HG03432 (cell line): ENCODE results near the gene KCNG3.
A peak's percentile ranks its signal among the peaks of the same experiment; 100 is the strongest.

Source experiments
- ATAC-seq: cut with Tn5 transposase; IDR thresholded peaks from one replicate; pipeline ENCODE4 v1.9.1; 2021; ENCODE audit warnings: mild to moderate bottlenecking, moderate library complexity; ENCODE audit not compliant: unreplicated experiment

The KCNG3 gene, protein sequence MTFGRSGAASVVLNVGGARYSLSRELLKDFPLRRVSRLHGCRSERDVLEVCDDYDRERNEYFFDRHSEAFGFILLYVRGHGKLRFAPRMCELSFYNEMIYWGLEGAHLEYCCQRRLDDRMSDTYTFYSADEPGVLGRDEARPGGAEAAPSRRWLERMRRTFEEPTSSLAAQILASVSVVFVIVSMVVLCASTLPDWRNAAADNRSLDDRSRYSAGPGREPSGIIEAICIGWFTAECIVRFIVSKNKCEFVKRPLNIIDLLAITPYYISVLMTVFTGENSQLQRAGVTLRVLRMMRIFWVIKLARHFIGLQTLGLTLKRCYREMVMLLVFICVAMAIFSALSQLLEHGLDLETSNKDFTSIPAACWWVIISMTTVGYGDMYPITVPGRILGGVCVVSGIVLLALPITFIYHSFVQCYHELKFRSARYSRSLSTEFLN

DNA sequence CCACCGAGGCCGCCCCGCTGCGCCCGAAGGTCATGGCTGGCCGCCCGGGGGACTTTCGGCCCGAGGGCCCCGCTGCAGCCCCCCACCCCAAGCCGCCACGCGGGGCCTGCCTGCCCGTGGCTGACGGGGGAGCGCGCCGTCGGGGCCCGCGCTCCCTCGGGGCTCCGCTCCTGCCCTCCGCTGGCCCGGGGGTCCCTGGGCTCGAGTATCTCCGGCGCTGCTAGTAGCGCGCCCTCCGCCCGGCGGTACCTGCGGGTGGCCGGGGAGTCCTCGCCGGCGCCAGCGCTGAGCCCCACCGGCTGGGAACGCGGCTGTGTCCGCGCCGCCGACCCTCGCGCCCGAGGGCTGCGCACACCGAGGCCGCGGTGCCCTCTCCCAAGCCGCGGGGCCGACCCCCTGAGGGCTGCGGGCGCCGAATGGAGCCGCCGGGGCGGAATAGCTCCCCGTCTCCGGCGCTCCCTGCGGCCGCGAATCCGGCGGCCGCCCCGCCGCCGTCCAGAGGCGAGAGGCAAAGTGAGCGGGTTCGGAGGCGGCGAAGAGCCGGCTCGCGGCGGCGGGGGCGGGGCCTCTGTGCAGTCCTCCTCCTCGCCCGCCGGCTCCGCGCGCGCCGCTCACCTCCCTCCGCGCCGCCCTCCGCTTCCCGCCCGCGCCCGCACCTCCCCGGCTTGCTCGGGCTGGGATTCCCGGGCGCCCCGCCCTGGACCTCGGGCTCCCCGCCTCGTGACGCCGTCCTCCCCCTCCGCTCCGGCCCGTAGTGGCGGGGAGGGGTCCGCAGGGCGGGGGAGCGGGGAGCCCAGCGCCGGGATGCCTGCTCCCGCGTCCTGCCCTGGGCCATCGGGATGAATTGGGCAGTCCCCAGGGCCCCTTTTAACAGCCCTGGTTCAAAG lies at the start of gene KCNG3:
KCNG3 (minus strand) TSS at position 515 of the 887 bp plus-strand sequence; CDS start at position 34, 481 bp downstream.
- peak; percentile 68 for ATAC-seq

DNA sequence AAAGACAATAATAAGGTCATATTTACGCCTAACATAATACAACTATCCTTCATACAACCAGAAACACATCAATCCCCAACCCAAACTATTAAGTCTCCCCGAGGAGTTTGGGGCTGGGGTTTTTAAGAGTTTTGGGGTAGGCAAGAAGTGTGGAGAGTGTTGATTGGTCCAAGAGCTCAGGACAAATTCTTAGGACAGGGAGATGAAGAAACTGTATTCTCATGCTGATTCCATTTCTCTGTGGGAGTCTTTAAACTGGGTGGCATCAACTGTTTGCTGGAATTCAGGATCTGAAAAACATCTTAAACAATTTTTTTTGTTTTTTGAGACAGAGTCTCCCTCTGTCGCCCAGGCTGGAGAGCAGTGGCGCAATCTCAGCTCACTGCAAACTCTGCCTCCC lies 49.1 kb upstream of the KCNG3 start:
- no peak for ATAC-seq

DNA sequence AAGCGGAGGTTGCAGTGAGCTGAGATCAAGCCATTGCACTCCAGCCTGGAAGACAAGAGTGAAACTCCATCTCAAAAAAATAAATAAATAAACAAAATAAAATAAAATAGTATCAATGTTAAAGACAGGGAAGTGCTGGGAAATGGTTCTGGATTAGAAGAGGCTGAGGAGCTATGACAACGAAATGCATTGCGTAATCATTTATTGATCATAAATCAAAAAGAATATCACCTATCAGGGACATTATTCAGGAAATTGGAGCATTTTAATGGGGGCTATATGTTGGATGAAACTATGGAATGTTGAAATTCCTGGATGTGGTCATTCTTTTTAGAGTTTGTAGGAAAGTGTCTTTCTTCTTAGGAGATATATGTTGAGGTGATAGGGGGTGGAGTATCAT lies 43.7 kb upstream of the KCNG3 start:
- no peak for ATAC-seq

DNA sequence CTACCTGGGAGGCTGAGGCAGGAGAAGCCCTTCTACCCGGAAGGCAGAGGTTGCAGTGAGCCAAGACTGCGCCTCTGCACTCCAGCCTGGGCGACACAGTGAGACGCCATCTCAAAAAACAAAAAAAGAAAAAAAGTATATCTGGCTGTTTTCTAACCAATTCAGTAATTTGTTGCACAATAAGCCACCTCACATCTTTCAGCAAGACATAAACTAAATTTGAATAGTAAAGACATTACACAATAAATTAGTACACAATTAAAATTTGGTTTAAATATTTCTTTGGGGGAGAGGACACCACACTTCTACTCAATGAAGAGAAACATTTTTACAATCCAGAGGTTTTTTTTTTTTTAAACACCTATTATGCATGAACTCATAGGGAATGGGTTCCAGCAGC lies 38.6 kb upstream of the KCNG3 start:
- no peak for ATAC-seq

DNA sequence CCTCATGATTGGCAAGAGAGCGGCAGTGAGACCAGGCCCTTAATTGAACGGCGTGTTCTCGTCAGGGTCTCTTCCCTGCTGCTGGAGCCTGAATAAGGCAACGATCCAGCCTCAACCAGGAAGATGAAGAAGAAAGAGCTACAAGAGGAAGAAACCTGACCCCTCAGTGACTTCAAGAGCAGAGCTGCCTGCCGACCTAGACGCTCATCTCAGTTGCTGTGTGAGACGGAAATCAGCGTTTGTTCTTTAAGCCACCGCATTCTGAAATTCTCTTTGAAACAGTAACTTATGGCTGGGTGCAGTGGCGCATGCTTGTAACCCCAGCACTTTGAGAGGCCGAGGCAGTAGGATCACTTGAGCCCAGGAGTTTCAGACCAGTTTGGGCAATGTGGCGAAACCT lies 29.6 kb upstream of the KCNG3 start:
- no peak for ATAC-seq

DNA sequence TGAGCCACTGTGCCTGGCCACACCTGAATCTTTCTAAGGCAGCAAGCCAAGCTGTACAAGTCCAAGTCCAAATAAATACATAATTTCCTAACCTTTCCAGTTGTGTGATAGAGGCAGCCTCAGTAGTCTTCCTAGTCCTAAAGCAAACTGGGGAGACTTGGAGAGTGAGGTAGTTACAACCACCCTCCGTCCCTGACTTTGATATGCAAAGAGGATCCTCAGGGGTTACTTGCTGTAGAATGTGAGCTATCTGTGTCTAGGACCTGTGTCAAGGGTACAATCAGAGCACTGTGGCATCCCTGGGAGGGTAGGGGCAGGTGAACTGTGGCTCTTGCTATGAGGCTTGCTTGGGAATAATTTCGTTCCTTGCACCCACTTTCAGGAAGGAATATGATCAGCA lies 28.3 kb upstream of the KCNG3 start:
- no peak for ATAC-seq

DNA sequence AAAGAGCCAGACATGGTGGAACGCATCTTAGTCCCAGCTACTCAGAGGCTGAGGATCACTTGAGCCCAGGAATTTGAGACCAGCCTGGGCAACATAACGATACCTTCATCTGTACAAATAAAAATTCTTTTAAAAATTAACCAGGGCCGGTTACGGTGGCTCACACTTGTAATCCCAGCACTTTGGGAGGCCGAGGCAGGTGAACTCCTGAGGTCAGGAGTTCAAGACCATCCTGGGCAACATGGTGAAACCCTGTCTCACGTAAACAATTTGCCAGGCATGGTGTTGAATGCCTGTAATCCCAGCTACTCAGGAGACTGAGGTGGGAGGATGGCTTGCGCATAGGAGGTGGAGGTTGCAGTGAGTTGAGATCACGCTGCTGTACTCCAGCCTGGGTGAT lies 25.8 kb upstream of the KCNG3 start:
- no peak for ATAC-seq

DNA sequence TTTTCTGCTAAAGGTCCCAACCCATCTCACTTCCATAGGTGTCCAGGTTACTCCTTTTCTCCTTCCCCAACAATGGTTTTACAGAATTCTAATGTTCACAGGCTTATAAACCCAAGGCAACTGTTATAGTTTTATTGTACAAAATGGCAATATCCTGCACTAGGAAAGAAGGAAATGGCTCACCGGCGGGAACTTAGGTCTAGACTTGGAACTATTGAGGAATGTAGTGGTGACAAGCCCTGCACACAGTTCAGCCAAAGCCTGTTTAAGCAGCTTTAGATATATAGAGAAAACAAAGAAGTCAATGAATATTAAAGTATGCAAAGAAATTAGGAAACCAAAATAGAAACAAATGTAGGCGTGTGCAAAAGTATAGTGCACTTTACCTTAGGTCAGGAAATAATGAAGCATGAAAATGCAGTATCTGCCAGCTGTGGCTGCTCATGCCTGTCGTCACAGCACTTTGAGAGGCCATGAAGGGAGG lies 22.7 kb upstream of the KCNG3 start:
- no peak for ATAC-seq

DNA sequence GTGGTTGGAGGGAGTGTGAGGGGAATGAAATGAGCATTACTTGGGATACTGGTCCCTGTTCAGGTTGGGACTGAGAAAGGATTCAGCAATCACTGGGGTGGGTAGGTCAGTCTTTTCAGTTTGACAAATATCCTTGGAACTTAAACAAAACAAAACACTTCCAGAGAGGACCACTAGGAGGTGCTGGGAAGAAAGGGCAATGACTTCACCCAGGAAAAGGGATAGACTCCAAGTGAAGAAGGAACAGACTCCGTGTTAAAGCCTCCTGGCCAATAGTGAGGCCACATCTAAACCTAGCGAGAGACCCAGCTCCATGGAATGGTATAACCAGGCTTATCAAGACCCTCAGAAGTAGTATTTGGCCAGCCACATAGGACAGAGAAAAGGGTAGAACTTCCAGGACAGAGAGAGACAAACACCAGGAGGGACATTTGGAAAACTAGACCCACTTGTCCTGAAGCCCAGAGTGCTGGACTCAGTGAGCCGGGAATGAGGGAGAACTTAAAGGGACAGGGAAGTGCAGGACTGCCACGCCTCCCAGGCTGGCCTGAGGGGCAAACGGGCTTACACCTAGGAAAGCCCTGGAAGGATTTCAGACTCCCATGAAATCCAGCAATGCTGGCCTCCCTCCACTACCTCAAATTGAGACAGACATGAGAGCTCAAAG lies 19.6 kb upstream of the KCNG3 start:
- no peak for ATAC-seq

DNA sequence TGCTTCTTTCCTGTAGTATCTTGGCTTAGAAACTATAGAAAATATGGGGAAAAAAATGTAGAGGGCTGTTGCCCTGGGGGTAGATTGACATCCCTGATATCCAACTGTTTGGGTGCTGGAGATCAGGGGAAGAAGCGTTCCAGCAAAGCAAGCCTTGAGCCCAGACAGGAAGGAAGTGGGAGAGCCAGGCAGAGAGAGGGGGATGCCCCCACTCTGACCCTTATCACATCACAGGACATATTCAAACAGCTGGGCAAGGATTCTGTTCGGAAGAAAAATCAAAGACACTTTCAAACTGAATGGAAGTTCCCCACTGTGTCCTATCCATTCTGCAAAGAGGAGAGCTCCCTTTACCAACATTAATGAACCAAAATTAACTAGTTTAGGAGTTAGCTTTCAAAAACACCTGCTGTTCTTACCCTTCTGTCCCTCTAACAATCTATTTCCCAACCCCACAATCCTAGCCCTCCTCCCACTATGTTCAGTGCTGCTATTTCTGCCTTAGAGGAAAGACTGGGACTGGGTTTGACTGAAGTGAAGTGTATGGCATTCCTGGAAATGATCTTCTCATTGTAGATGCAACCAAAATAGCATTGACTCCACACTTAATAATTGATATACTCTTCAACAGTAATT lies 16.9 kb upstream of the KCNG3 start:
- peak; percentile 83 for ATAC-seq

DNA sequence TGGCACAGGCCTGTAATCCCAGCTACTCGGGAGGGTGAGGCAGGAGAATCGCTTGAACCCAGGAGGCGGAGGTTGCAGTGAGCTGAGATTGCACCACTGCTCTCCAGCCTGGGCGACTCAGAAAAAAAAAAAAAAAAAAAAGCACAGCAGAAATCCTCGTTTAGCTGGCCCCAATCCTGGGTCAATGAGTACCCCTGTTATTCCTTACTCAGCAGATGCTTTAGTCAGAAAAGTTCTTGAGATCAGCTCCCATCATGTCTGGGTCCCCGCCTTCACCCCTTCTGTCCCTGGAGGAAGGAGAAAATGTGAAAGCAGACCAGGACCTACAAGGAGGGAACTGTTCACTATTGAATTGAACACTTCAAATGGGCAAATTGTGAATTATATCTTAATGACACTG lies 16.4 kb upstream of the KCNG3 start:
- peak; percentile 10 for ATAC-seq

DNA sequence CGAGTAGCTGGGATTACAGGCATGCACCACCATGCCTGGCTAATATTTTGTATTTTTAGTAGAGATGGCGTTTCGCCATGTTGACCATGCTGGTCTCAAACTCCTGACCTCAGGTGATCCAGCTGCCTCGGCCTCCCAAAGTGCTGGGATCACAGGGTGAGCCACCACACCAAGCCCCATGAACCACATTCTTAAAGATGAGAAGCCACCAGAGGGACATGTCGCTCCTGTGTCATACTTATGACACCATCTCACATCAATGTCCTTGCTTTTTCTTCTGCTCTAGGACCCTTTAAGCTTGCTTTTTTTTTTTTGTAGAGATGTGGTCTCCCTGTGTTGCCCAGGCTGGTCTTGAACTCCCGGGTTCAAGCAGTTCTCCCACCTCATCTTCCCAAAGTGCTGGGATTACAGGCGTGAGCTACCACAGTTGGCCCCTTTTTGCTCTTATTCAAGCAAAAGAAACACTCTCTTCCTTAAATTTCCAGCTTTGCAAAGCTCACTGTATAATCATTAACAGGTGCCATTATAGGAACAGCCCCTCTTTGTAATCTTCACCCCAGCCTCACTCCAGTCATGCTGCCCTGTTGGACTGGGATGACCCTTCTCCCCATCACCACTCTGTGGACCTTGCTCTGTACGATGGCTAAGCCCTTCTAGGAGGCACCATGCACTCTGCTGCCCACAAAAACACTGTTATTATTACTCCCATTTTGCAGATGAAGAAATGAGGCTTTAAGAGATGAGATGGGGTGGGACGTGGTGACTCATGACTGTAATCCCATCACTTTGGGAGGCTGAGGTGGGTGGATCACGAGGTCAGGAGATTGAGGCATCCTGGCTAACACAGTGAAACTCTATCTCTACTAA lies 10.8 kb upstream of the KCNG3 start:
- ATAC-seq = no peak

DNA sequence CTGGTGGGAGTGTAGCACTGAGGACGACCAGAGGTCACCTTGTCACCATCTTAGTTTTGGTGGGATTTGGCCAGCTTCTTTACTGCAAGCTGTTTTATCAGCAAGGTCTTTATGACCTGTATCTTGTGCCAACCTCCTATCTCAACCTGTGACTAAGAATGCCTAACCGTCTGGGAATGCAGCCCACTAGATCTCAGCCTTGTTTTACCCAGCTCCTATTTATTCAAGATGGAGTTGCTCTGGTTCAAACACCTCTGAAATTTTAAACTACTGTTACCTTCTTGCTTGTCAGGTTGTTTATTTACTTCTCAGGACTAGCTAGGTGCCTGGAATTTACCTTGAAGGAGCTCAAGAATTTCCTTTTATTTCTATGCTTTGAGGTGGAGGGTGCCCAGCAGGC lies 9.5 kb upstream of the KCNG3 start:
- ATAC-seq = no peak

DNA sequence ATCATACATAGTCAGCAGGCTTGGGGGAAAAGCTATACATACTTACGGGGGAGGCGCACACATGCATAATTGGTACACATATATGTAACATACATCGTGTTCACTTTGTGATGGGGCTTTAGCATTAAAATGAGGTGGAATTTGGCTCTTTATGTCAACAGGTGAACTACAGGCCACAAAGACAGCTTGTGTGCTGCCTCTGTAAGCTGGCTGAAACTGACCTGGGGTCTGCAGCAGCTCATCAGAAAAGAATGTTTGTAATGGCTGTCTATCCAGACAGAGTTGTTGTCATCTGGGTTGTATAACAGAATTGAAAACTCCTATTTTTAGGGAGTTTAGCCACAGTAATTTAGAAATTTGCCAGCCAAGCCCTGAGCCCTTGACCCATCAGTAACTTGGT lies 4.7 kb upstream of the KCNG3 start:
- no peak for ATAC-seq

DNA sequence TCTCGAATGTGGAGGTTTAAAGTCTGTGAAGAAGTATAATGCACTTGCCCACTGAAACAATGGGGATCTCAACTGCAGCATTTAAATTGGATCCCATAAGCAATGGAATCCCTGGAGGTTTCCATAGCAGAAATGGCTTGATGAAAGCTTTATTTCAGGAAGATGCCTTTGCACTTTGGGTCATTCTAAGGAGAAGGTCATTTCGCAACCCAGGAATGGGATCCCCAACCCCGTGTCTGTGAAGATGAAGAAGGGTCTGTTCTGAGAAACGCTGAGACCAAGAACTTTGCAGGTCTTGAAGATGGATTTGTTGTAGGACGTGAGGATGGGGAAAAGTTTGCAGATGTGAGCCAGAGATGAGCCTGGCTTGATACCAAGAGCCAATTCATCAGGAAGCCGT lies 1.8 kb upstream of the KCNG3 start:
- ATAC-seq = no peak

DNA sequence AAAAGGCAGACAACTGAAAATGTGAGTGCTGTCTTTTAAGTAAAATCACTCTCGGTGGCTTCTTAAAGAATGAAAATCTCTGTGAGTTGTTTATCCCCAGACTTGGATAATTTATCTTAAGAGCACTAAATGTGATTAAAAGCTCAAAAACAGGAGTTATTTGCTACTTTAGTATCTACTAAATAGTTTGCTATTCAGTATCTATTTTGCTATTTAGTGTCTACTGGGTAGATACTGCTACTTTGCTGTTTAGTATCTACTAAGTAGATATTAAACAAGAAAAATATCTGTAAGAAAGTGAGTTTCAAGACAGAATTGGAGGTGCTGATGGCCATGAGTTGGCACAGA lies 1.4 kb upstream of the KCNG3 start:
- no peak for ATAC-seq

DNA sequence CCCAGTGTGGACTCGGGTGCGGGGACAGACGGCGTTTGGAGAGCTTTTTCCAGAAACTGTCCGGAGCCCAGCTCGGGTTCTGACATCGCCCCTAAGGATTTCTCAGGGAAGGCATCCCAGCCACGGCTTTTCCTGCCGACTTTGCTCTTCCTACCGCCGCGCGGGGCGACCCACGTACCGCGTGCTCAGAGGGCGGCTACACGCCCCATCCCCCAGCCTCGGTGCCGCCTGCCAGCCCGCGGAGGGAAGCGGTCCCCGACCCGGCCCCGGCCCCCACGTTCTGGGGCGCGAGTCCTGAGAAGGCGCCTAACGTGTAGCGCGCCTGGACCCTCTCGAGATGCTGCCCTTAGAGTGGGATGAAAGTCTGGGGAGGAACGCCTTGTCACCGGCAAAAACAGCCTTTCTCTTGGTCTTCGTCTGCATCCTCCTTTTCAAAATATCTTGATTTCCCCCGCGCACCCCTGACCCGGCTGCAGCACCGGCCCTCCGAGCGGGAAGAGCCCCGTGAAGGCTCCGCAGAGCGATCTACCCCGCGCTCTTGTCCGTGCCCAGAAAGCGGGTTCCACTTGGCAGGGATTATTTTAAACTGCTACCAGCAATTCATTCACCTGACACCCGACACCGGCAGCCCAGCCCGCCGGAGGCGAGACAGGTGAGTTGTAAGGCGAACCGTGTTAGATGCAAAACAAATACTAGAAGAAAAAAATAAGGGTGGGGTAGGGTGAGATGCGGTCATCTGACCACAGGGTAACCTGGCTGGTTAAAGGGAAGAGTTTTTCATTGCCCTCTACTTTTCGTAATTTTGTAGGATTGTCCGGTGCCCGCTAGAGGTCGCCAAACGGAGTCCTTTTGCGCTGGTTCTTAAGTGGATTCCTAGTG lies 812 bp upstream of the KCNG3 start:
- peak; percentile 69 for ATAC-seq

DNA sequence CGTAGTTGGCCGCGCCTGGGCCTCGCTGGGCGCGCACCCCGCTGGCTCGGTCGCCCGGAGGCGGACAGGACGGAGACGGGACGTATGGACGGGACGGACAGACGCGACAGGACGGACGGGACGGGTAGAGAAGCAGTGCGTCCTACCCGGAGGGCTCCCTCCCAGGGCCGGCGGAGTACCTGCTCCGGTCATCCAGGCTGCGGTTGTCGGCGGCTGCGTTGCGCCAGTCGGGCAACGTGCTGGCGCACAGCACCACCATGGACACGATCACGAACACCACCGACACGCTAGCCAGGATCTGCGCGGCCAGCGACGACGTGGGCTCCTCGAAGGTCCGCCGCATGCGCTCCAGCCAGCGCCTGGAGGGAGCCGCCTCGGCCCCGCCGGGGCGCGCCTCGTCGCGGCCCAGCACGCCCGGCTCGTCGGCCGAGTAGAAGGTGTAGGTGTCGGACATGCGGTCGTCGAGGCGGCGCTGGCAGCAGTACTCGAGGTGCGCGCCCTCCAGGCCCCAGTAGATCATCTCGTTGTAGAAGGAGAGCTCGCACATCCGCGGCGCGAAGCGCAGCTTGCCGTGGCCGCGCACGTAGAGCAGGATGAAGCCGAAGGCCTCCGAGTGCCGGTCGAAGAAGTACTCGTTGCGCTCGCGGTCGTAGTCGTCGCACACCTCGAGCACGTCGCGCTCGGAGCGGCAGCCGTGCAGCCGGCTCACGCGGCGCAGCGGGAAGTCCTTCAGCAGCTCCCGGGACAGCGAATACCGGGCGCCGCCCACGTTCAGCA lies 903 bp downstream of the KCNG3 start:
- ATAC-seq = no peak
